ENCODE measurements around the gene PAX5.

DNA sequence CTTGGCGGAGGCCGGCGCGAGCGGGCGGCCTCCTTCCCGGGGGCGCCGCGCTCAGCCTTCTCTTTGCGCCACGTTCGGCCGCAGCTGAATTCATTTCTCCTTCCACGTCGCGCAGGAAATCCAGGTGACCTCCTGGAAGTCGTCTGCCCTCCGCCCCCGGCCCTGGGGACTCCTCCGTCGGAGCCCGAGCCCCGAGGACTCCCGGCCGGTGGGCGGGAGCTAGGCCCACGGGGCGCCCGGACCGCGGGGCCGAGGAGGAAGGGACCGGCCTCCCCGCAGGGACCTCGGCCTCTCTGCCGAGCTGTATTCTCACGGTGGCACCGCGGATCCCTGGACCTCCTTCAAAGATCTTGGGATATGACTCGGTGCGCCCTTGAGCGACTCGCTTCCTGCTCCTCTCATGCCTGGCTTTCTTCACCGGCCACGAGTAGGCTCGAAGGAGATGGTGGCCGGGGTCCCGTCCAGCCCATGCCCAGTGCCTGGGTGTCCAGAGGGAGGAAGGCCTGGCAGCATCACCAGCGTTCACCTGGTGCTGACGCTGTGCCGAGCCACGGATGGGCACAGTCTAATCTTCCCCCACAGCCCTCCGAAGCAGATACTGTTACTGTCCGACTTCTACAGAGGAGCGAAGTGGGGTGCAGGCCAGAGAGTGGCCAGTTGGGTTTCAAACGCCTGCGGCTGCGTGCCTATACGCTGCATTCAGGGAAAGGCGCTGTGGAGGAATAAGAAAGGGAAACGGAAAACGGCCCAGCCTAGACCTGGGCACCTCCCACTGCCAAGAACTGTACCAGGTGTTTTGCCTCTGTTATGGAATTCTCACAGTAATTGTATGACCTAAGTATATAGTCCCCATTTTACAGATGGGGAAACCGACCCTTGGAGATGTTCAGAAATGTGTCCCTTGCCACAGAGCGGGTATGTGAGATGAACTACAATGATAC lies 47.3 kb downstream of the PAX5 start:
- no peak for TF ChIP-seq EZH2 (IDR thresholded peaks at IDR 0.05; ENCODE audit: insufficient read depth, poor library complexity, severe bottlenecking)
- no peak for TF ChIP-seq EZH2phosphoT487 (IDR thresholded peaks at IDR 0.05; ENCODE audit: insufficient read depth, low read depth)
